Measurements from ENCODE around the gene KRTAP2-1. TPM values are rescaled to one million over a fixed set of nuclear protein-coding genes. Genes with fewer than 3 reads are reported as not detected.

KRTAP2-1 gene
- total and polyA plus RNA-seq, 2 experiments from 2014 or later, result not detected

- Histone ChIP-seq H2AFZ (no peak overlapping the region; the same call in 1 of the 2 replicates), H4K20me1 (replicated peaks; ENCODE audit: insufficient read depth) (no peaks in the 10 kb centered on the region), H3K4me2 (no peak overlapping the region), H3K4me1 (ENCODE audit: insufficient read depth) (peaks cover 8% of the 10 kb centered on the region), H3K27ac (ENCODE audit: low read depth) (no peak overlapping the region), H3K79me2 (replicated peaks; ENCODE audit: insufficient read depth) (no peaks in the 10 kb centered on the region), H3K9me2 (ENCODE audit: insufficient read depth) (no peaks in the 10 kb centered on the region), H3K36me3 (ENCODE audit: insufficient read depth) (no peaks in the 10 kb centered on the region), H3K4me3 (no peak overlapping the region), H3K27me3 (ENCODE audit: insufficient read depth) (no peaks in the 10 kb centered on the region), H3F3A (replicated peaks; ENCODE audit: low read depth) (no peaks in the 10 kb centered on the region)
- Mint-ChIP-seq H3K27ac (no peak overlapping the region), H3K27me3 (ENCODE audit: insufficient read depth, low read depth, poor library complexity) (peaks cover 2% of the 10 kb centered on the region), H3K4me1 (peaks cover 16% of the 10 kb centered on the region), H3K4me3 (no peak overlapping the region), H3K9me3 (peaks cover 2% of the 10 kb centered on the region; the same call in 1 of the 3 replicates), H3K36me3 (ENCODE audit: low read depth) (0 out of 3 replicates have a peak, but pooled peaks cover under 1% of the 10 kb centered on the region)
- DNase-seq (ENCODE audit: low spot score) (no peak), ATAC-seq (no peak)
- no peak for TF ChIP-seq NANOG (IDR thresholded peaks at IDR 0.05; ENCODE audit: borderline replicate concordance)
- no peak for TF ChIP-seq ETS1 (IDR thresholded peaks at IDR 0.05)
- TF ChIP-seq ZNF114 (CRISPR knock-in tag; IDR thresholded peaks at IDR 0.05), result no peak
- no peak for TF ChIP-seq EZH2 (IDR thresholded peaks at IDR 0.05; ENCODE audit: low read depth, unreplicated experiment)
- TF ChIP-seq EZH2phosphoT487 (IDR thresholded peaks at IDR 0.05; ENCODE audit: unreplicated experiment), result no peak
These were observed 1.3 kb upstream of the KRTAP2-1 start for GRCh38 chr17:41048441-41048840.

- H3F3A ChIP-seq (replicated peaks; ENCODE audit: low read depth), result no peaks in the 10 kb centered on the region
- Mint-ChIP-seq H3K4me3 (no peak overlapping the region), H3K9me3 (0 out of 3 replicates have a peak, but pooled peaks cover 2% of the 10 kb centered on the region), H3K36me3 (ENCODE audit: low read depth) (no peaks in the 10 kb centered on the region), H3K27me3 (ENCODE audit: insufficient read depth, low read depth, poor library complexity) (peaks cover 4% of the 10 kb centered on the region), H3K4me1 (peaks cover 19% of the 10 kb centered on the region), H3K27ac (no peak overlapping the region)
- peaks cover 14% of the 10 kb centered on the region for H3K4me1 ChIP-seq (ENCODE audit: insufficient read depth)
- H3K36me3 ChIP-seq (ENCODE audit: insufficient read depth), result no peaks in the 10 kb centered on the region
- H3K9me2 ChIP-seq (ENCODE audit: insufficient read depth), result no peaks in the 10 kb centered on the region
- no peak overlapping the region for H3K4me3 ChIP-seq
- ATAC-seq (no peak), DNase-seq (ENCODE audit: low spot score) (no peak)
- no peaks in the 10 kb centered on the region for H3K79me2 ChIP-seq (replicated peaks; ENCODE audit: insufficient read depth)
- H3K4me2 ChIP-seq, result no peak overlapping the region
- H3K27me3 ChIP-seq (ENCODE audit: insufficient read depth), result no peaks in the 10 kb centered on the region
- H2AFZ ChIP-seq, result no peak overlapping the region
- H3K27ac ChIP-seq (ENCODE audit: low read depth), result no peak overlapping the region
- H4K20me1 ChIP-seq (replicated peaks; ENCODE audit: insufficient read depth), result no peaks in the 10 kb centered on the region
- no peak for TF ChIP-seq ZNF462 (CRISPR knock-in tag; IDR thresholded peaks at IDR 0.05)
- no peak for TF ChIP-seq NANOG (IDR thresholded peaks at IDR 0.05; ENCODE audit: borderline replicate concordance)
- no peak for TF ChIP-seq ZNF331 (CRISPR knock-in tag; IDR thresholded peaks at IDR 0.05; ENCODE audit: low read depth)
- TF ChIP-seq EZH2phosphoT487 (IDR thresholded peaks at IDR 0.05; ENCODE audit: unreplicated experiment), result no peak
- no peak for TF ChIP-seq ZNF114 (CRISPR knock-in tag; IDR thresholded peaks at IDR 0.05)
- TF ChIP-seq ETS1 (IDR thresholded peaks at IDR 0.05), result no peak
- TF ChIP-seq JUNB (IDR thresholded peaks at IDR 0.05; ENCODE audit: unreplicated experiment), result no peak
- TF ChIP-seq CREB1 (CRISPR knock-in tag; IDR thresholded peaks at IDR 0.05; ENCODE audit: low read depth), result no peak
- TF ChIP-seq STAT1 (IDR thresholded peaks at IDR 0.05; ENCODE audit: unreplicated experiment), result no peak
- no peak for TF ChIP-seq POLR2AphosphoS5 (IDR thresholded peaks at IDR 0.05; ENCODE audit: low read depth)
These were observed 4.2 kb downstream of the KRTAP2-1 start for GRCh38 chr17:41042953-41043352.

Measured in GM23338 (cell line).